ENCODE data around the gene ASXL3. TPM values are rescaled to one million over a fixed set of nuclear protein-coding genes. Genes with fewer than 3 reads are reported as not detected.

Gene ASXL3
- total and polyA plus RNA-seq, 4 donors, result 0.19 to 1.3 (median 0.39) TPM

DNA sequence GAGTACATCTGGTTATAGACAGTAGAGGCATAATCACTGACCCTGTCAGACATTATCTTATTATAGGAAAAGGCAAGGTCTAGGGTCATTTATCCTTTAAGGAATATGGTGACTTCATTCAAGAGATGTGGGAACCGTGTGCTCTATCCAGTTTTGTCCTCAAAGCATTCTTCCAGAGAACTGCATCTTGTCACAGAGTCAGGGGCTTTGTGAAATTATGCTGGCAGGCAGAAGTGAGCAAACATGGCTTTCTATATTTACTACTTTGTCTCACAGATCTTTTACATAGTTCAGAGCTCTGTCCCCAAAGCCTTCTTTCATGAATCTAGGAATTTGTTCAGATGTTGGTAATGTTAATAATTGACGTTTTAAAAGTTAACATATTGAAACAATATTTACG, 177.4 kb downstream of the ASXL3 start:
- 71% methylated on average over 3 of the region's 3 CpGs for WGBS

More for the DNA sequence above, 177.4 kb downstream of the ASXL3 start:
- Histone ChIP-seq H3K9me3 (ENCODE audit: control insufficient read depth in 4 of 4, low read length in 3 of 4) (no peaks in the 10 kb centered on the region), H3K9ac (ENCODE audit: low read depth in 1 of 2, low read length in 2 of 2) (no peak overlapping the region), H3K27me3 (ENCODE audit: control insufficient read depth in 4 of 4, insufficient read depth in 4 of 4, low read length in 3 of 4) (no peaks in the 10 kb centered on the region), H3K4me3 (ENCODE audit: low read depth in 1 of 3, low read length in 3 of 3) (no peak overlapping the region), H3K36me3 (ENCODE audit: control insufficient read depth in 4 of 4, insufficient read depth in 3 of 4, low read depth in 1 of 4, low read length in 3 of 4) (no peaks in the 10 kb centered on the region), H3K27ac (ENCODE audit: low read depth in 1 of 2, low read length in 2 of 2) (no peak overlapping the region), H3K4me1 (ENCODE audit: control insufficient read depth in 4 of 4, insufficient read depth in 4 of 4, low read length in 3 of 4) (no peaks in the 10 kb centered on the region)
- DNase-seq (ENCODE audit: low spot score), result no peak
- TF ChIP-seq, protein P1, sequence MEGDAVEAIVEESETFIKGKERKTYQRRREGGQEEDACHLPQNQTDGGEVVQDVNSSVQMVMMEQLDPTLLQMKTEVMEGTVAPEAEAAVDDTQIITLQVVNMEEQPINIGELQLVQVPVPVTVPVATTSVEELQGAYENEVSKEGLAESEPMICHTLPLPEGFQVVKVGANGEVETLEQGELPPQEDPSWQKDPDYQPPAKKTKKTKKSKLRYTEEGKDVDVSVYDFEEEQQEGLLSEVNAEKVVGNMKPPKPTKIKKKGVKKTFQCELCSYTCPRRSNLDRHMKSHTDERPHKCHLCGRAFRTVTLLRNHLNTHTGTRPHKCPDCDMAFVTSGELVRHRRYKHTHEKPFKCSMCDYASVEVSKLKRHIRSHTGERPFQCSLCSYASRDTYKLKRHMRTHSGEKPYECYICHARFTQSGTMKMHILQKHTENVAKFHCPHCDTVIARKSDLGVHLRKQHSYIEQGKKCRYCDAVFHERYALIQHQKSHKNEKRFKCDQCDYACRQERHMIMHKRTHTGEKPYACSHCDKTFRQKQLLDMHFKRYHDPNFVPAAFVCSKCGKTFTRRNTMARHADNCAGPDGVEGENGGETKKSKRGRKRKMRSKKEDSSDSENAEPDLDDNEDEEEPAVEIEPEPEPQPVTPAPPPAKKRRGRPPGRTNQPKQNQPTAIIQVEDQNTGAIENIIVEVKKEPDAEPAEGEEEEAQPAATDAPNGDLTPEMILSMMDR (IDR thresholded peaks at IDR 0.05; ENCODE audit: low read depth, low read length, missing input control), result no peak
- no peak for TF ChIP-seq FOXA1 (IDR thresholded peaks at IDR 0.05)
- TF ChIP-seq SP1 (IDR thresholded peaks at IDR 0.05), result no peak
- no peak for TF ChIP-seq HNF4G (IDR thresholded peaks at IDR 0.05)
- TF ChIP-seq, protein P2, sequence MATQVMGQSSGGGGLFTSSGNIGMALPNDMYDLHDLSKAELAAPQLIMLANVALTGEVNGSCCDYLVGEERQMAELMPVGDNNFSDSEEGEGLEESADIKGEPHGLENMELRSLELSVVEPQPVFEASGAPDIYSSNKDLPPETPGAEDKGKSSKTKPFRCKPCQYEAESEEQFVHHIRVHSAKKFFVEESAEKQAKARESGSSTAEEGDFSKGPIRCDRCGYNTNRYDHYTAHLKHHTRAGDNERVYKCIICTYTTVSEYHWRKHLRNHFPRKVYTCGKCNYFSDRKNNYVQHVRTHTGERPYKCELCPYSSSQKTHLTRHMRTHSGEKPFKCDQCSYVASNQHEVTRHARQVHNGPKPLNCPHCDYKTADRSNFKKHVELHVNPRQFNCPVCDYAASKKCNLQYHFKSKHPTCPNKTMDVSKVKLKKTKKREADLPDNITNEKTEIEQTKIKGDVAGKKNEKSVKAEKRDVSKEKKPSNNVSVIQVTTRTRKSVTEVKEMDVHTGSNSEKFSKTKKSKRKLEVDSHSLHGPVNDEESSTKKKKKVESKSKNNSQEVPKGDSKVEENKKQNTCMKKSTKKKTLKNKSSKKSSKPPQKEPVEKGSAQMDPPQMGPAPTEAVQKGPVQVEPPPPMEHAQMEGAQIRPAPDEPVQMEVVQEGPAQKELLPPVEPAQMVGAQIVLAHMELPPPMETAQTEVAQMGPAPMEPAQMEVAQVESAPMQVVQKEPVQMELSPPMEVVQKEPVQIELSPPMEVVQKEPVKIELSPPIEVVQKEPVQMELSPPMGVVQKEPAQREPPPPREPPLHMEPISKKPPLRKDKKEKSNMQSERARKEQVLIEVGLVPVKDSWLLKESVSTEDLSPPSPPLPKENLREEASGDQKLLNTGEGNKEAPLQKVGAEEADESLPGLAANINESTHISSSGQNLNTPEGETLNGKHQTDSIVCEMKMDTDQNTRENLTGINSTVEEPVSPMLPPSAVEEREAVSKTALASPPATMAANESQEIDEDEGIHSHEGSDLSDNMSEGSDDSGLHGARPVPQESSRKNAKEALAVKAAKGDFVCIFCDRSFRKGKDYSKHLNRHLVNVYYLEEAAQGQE (IDR thresholded peaks at IDR 0.05), result no peak
- TF ChIP-seq YY1 (IDR thresholded peaks at IDR 0.05), result no peak
- TF ChIP-seq RXRA (IDR thresholded peaks at IDR 0.05), result no peak
- TF ChIP-seq, protein P3, sequence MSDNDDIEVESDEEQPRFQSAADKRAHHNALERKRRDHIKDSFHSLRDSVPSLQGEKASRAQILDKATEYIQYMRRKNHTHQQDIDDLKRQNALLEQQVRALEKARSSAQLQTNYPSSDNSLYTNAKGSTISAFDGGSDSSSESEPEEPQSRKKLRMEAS (IDR thresholded peaks at IDR 0.05), result no peak
- TF ChIP-seq, protein P4, sequence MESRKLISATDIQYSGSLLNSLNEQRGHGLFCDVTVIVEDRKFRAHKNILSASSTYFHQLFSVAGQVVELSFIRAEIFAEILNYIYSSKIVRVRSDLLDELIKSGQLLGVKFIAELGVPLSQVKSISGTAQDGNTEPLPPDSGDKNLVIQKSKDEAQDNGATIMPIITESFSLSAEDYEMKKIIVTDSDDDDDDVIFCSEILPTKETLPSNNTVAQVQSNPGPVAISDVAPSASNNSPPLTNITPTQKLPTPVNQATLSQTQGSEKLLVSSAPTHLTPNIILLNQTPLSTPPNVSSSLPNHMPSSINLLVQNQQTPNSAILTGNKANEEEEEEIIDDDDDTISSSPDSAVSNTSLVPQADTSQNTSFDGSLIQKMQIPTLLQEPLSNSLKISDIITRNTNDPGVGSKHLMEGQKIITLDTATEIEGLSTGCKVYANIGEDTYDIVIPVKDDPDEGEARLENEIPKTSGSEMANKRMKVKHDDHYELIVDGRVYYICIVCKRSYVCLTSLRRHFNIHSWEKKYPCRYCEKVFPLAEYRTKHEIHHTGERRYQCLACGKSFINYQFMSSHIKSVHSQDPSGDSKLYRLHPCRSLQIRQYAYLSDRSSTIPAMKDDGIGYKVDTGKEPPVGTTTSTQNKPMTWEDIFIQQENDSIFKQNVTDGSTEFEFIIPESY (IDR thresholded peaks at IDR 0.05), result no peak
- no peak for TF ChIP-seq RAD21 (IDR thresholded peaks at IDR 0.05)
- TF ChIP-seq TAF1 (conservative IDR thresholded peaks at IDR 0.05), result no peak
- no peak for TF ChIP-seq FOXA2 (IDR thresholded peaks at IDR 0.05)
- TF ChIP-seq GABPA (IDR thresholded peaks at IDR 0.05 in 1 of 2, conservative IDR thresholded peaks at IDR 0.05 in 1 of 2), result no peak
- no peak for TF ChIP-seq EGR1 (IDR thresholded peaks at IDR 0.05; ENCODE audit: low read depth in 2 of 2)
- TF ChIP-seq NR2F2 (IDR thresholded peaks at IDR 0.05), result no peak
- no peak for TF ChIP-seq HNF4A (conservative IDR thresholded peaks at IDR 0.05)
- TF ChIP-seq, protein P5, sequence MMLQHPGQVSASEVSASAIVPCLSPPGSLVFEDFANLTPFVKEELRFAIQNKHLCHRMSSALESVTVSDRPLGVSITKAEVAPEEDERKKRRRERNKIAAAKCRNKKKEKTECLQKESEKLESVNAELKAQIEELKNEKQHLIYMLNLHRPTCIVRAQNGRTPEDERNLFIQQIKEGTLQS (IDR thresholded peaks at IDR 0.05), result no peak
- no peak for TF ChIP-seq JUND (IDR thresholded peaks at IDR 0.05)

Measured in liver (tissue), 9 donors.